ENCODE measurements around the gene KCNMA1. TPM values are rescaled to one million over a fixed set of nuclear protein-coding genes. Genes with fewer than 3 reads are reported as not detected.

The KCNMA1 gene
- total RNA-seq, 2 donors from 2014 or later: 5.9 to 9.3 TPM

- intact Hi-C loops (cut with DNase I): no loop called here
- H3K9me3 ChIP-seq: no peaks in the 10 kb centered on the region
- TF ChIP-seq CTCF (IDR thresholded peaks at IDR 0.05): no peak
- TF ChIP-seq POLR2A (IDR thresholded peaks at IDR 0.05): no peak
- 83 to 87% methylated on average over 2 of the region's 2 CpGs for WGBS, 2 donors
- H3K4me3 ChIP-seq: no peak overlapping the region
- H3K27me3 ChIP-seq: no peaks in the 10 kb centered on the region
- H3K27ac ChIP-seq: no peak overlapping the region
- peaks cover 5% of the 10 kb centered on the region for H3K4me1 ChIP-seq
- no peak for DNase-seq
- no peaks in the 10 kb centered on the region for H3K36me3 ChIP-seq (replicated peaks in 1 of 2; ENCODE audit: insufficient read depth in 1 of 2, low read depth in 2 of 2)
- no peak for ATAC-seq
These were observed 441.0 kb downstream of the KCNMA1 start for GRCh38 chr10:77196614-77197013.

GRCh38 chr10:77195101-77195500 lies 442.5 kb downstream of the KCNMA1 start:
- H3K4me3 ChIP-seq: no peak overlapping the region
- no peak for TF ChIP-seq CTCF (IDR thresholded peaks at IDR 0.05)
- TF ChIP-seq POLR2A (IDR thresholded peaks at IDR 0.05): no peak
- 58 to 62% methylated on average over 2 of the region's 2 CpGs for WGBS, 2 donors
- no peak for ATAC-seq
- no peaks in the 10 kb centered on the region for H3K9me3 ChIP-seq
- H3K27ac ChIP-seq: no peak overlapping the region
- no peaks in the 10 kb centered on the region for H3K27me3 ChIP-seq
- no peak for DNase-seq
- H3K4me1 ChIP-seq: peaks cover 13% of the 10 kb centered on the region
- no peaks in the 10 kb centered on the region for H3K36me3 ChIP-seq (replicated peaks in 1 of 2; ENCODE audit: insufficient read depth in 1 of 2, low read depth in 2 of 2)
- intact Hi-C loops (cut with DNase I): no loop called here

GRCh38 chr10:77193001-77193400 lies 444.6 kb downstream of the KCNMA1 start:
- H3K9me3 ChIP-seq: no peaks in the 10 kb centered on the region
- TF ChIP-seq CTCF (IDR thresholded peaks at IDR 0.05) (no peak), POLR2A (IDR thresholded peaks at IDR 0.05) (no peak)
- H3K27me3 ChIP-seq: no peaks in the 10 kb centered on the region
- H3K36me3 ChIP-seq (replicated peaks in 1 of 2; ENCODE audit: insufficient read depth in 1 of 2, low read depth in 2 of 2): no peaks in the 10 kb centered on the region
- 74 to 78% methylated on average over 2 of the region's 2 CpGs for WGBS, 2 donors
- H3K4me3 ChIP-seq: no peak overlapping the region
- DNase-seq (no peak), ATAC-seq (no peak)
- peaks cover 13% of the 10 kb centered on the region for H3K4me1 ChIP-seq
- intact Hi-C loops (cut with DNase I): no loop called here
- H3K27ac ChIP-seq: no peak overlapping the region

GRCh38 chr10:77192402-77192801 lies 445.2 kb downstream of the KCNMA1 start:
- intact Hi-C loops (cut with DNase I): no loop called here
- Histone ChIP-seq H3K27me3 (no peaks in the 10 kb centered on the region), H3K36me3 (replicated peaks in 1 of 2; ENCODE audit: insufficient read depth in 1 of 2, low read depth in 2 of 2) (no peaks in the 10 kb centered on the region), H3K27ac (no peak overlapping the region), H3K9me3 (no peaks in the 10 kb centered on the region), H3K4me3 (no peak overlapping the region), H3K4me1 (peaks cover 13% of the 10 kb centered on the region)
- ATAC-seq (no peak), DNase-seq (no peak)
- 56 to 57% methylated on average over 3 of the region's 3 CpGs for WGBS, 2 donors
- TF ChIP-seq POLR2A (IDR thresholded peaks at IDR 0.05): no peak
- TF ChIP-seq CTCF (IDR thresholded peaks at IDR 0.05): no peak

GRCh38 chr10:77191324-77192049 lies 446.1 kb downstream of the KCNMA1 start:
- Histone ChIP-seq H3K27me3 (no peaks in the 10 kb centered on the region), H3K27ac (no peak overlapping the region), H3K4me3 (no peak overlapping the region), H3K9me3 (no peaks in the 10 kb centered on the region), H3K4me1 (peaks cover 13% of the 10 kb centered on the region), H3K36me3 (replicated peaks in 1 of 2; ENCODE audit: insufficient read depth in 1 of 2, low read depth in 2 of 2) (no peaks in the 10 kb centered on the region)
- no peak for TF ChIP-seq POLR2A (IDR thresholded peaks at IDR 0.05)
- TF ChIP-seq CTCF (IDR thresholded peaks at IDR 0.05): no peak
- no peak for DNase-seq
- intact Hi-C loops (cut with DNase I): no loop called here
- 20 to 24% methylated on average over 5 of the region's 5 CpGs for WGBS, 2 donors
- ATAC-seq: no peak
